Pulmonary artery endothelial cell (primary cell): Measurements from ENCODE around the gene DOCK11. TPM values are rescaled to one million over a fixed set of nuclear protein-coding genes. Genes with fewer than 3 reads are reported as not detected.

Experiments used
- DNase-seq: peaks from one replicate; pipeline ENCODE4 v3.0.0-alpha.2; 2011; ENCODE audit warnings: low read depth, low spot score
- total RNA-seq: library from RNA; depleted of rRNA; stranded (reverse); fragments of >200 nt; gene quantifications from 2 replicates; pipeline ENCODE4 v1.2.3, GENCODE V29; 2014

The DOCK11 gene
- total RNA-seq, 1 donor from 2014 or later = 1.1 TPM

GRCh38 chrX:118502161-118502789 lies 6.7 kb downstream of the DOCK11 start:
- no peak for DNase-seq

- no peak for DNase-seq
Observed at GRCh38 chrX:118503260-118504041, 7.8 kb downstream of the DOCK11 start.

GRCh38 chrX:118504581-118504980 lies 9.0 kb downstream of the DOCK11 start:
- no peak for DNase-seq

DNA sequence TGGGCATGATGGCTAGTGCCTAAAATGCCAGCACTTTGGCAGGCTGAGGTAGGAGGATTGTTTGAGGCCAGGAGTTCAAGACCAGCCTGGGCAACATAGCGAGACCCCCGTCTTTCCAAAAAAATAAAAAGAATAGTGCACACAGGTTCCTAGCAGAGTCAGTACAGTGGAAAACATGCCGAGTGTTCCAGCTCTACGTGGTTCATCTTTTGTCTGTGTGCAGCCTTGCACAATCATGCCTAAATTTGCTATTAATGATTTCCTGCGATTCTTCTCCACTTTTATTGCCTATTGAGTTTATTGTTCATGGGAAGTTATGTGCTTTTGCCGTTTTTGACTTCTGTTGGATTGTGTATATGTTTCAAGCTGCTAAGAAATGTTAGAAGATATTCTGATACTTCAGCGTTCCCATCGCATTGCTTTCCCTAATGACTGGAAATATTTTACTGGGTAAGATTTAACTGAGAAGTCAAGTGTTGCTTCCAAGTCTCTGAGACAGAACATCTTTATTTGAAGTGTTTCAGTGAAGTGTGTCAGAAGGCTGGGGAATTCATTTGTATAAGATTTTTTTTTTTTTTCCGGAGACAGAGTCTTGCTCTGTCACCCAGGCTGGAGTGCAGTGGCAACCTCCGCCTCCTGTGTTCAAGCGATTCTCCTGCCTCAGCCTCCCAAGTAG lies 11.3 kb downstream of the DOCK11 start:
- no peak for DNase-seq

DNA sequence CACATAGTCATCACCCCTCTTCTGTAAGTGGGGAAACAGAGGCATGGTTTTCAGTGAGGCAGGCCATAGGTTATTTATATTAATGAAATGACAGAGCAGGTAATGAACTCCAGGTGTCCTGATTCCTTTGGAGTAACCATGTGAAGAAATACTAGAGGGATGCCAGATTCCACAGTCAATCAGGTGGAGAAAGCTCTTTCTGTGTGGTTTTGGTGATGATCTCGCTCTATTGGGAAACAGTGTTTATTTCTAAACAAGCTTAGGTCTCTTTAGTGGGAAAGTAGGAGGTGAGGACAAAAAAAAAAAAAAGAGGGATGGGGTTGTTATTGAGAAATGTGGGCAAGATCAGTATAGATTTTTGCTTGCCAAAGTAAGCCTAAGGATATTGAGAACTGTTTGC lies 12.2 kb downstream of the DOCK11 start:
- DNase-seq = no peak

GRCh38 chrX:118508221-118508620 lies 12.6 kb downstream of the DOCK11 start:
- no peak for DNase-seq

GRCh38 chrX:118508635-118509034 lies 13.0 kb downstream of the DOCK11 start:
- DNase-seq = no peak

- no peak for DNase-seq
Observed at GRCh38 chrX:118510111-118510510, 14.5 kb downstream of the DOCK11 start.

- DNase-seq = no peak
Observed at GRCh38 chrX:118513120-118513898, 17.7 kb downstream of the DOCK11 start.

DNA sequence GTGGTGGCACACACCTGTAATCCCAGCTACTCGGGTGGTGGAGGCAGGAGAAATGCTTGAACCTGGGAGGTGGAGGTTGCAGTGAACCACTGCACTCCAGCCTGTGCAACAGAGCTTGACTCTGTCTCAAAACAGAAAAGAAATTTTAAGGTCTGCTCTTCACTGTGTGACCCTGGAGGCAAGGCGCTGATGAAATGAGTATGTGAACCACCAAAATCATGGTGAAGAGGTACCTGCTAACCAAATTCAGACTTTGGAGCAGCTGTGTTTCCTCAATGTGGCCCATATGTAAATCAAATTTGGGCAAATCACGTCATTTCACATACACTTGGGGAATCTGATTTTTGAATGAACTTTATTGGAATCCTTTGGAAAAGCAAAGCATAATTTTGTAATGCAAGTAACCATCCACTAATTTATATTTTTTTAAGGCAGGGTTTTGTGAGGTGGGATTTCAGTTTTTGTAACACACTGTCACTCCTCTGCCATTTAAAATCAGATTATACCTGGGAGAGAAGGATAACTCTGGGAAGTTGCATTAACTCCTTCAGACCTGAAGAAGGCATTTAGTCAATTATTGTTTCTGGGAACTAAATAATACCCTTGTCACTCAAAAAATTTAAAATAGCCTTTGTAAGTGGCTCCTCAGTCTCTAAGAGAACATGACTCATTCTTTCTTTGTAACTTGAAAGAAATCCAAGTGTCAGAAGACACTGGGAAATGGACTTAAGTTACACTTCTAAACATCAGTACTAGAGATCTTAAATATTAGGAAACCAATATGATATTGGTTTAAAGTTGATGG lies 24.0 kb downstream of the DOCK11 start:
- no peak for DNase-seq

DNA sequence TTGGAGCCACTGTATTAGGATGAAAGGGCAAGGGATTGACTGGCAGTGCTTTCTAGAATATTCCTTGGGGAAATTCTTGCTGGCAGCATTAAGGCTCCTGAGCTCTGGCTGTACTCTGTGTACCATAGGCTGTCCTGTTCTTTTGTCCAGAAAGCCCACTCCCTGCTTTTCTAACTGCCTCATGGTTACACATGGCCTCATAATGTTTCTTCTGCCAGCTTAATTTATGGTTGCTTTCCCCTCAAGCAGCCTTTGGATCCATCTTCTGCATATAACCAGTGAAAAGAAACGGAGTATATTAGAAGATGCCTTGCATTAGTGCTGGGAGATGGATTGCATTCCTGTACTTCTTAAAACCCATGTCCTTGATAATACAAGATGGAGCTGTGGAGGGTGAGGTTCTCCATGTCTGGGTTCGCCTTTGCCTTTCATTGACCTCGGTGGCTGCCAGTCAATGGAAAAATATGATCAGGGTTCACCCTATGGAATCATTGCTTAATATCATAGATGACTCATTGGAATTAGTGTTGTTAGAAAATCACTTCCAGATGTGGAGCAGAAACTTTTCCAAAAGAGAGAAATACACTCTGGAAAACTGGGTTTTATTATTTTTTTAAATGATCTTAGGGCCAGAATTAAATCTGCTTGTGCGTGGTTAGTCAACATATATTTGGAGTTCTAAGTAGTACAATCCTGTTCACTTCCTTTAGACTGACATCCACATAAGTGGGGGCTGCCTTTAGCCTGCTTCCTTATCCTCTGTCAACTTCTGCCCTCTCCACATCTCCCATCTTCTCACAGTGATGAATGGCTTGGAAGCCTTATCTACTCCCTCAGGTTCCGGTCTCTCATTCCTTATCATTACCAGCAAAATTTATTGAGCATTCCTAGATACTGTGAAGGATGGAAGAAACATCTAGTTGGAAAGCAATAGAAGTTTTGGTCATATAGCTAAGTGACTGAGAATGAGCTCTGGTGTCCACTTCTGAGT lies 24.9 kb downstream of the DOCK11 start:
- DNase-seq = no peak

- DNase-seq = no peak
Observed at GRCh38 chrX:118521435-118521834, 25.8 kb downstream of the DOCK11 start.

- DNase-seq = no peak
Observed at GRCh38 chrX:118522230-118522926, 26.8 kb downstream of the DOCK11 start.

- no peak for DNase-seq
Observed at GRCh38 chrX:118523920-118524319, 28.3 kb downstream of the DOCK11 start.

GRCh38 chrX:118524344-118524743 lies 28.7 kb downstream of the DOCK11 start:
- no peak for DNase-seq

- no peak for DNase-seq
Observed at GRCh38 chrX:118525174-118525730, 29.6 kb downstream of the DOCK11 start.

DNA sequence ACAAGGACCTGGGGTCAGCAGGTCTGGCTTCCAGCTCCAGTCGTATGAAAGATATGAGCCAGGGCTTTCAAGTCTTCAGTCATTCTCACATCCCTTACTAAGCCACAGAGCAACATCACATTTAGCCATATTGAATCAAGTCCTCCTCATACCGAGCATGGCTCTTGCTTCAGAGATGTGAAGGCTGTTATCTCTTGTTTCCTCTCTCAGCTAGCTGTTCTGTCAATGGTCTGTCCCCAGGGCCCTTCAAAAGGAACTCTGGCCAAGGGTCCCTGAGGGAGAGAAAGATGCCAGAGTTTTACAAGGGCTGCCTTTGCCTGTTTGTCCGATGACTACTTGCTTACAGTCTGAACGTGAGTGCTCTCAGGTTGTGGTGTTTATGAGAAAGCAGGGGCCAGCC lies 30.5 kb downstream of the DOCK11 start:
- no peak for DNase-seq

DNA sequence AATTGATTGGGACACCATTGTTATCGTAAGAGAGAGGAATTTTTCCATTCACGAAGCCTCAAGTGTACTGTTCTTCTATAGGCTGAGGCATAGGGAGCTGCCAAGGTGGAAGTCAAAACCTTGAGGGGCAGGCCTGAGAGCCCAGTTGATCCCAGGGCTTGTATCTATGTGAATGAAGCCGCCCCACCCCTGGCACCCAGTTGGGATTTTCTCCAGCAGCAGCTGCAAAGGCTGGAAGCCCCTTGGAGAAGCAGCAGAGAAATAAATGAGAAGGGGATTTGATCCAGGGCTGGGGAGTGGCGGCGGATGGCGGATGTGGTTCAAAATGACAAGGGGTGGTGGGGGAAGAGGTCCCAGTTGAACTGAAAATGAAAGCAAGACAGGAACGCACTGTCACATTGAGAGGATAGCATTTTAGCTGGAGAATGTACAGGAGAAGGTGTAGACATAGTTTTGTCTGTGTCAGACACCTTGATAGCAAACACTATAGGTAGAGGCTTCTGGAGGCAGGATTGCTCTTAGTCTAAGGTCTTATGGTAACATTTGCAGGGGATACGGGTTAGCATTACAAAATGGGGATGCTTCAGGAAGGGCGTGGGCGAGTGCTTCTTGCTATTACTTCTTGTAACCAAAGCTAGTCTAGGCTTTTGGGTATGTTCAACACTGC lies 32.6 kb downstream of the DOCK11 start:
- no peak for DNase-seq
